HG03159 (cell line): ENCODE measurements around the gene NBPF15.
"Not testable (repeated sequence)": the region's sequence is repeated elsewhere in the genome, so short reads cannot be mapped to it uniquely, and the experiment has no call there.

ENCODE experiments used
- ATAC-seq: cut with Tn5 transposase; IDR thresholded peaks from one replicate; pipeline ENCODE4 v1.9.1; 2021; ENCODE audit warnings: mild to moderate bottlenecking, moderate library complexity; ENCODE audit not compliant: unreplicated experiment

The NBPF15 gene, protein sequence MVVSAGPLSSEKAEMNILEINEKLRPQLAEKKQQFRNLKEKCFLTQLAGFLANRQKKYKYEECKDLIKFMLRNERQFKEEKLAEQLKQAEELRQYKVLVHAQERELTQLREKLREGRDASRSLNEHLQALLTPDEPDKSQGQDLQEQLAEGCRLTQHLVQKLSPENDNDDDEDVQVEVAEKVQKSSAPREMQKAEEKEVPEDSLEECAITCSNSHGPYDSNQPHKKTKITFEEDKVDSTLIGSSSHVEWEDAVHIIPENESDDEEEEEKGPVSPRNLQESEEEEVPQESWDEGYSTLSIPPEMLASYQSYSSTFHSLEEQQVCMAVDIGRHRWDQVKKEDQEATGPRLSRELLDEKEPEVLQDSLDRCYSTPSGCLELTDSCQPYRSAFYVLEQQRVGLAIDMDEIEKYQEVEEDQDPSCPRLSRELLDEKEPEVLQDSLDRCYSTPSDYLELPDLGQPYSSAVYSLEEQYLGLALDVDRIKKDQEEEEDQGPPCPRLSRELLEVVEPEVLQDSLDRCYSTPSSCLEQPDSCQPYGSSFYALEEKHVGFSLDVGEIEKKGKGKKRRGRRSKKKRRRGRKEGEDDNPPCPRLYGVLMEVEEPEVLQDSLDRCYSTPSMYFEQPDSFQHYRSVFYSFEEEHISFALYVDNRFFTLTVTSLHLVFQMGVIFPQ

DNA sequence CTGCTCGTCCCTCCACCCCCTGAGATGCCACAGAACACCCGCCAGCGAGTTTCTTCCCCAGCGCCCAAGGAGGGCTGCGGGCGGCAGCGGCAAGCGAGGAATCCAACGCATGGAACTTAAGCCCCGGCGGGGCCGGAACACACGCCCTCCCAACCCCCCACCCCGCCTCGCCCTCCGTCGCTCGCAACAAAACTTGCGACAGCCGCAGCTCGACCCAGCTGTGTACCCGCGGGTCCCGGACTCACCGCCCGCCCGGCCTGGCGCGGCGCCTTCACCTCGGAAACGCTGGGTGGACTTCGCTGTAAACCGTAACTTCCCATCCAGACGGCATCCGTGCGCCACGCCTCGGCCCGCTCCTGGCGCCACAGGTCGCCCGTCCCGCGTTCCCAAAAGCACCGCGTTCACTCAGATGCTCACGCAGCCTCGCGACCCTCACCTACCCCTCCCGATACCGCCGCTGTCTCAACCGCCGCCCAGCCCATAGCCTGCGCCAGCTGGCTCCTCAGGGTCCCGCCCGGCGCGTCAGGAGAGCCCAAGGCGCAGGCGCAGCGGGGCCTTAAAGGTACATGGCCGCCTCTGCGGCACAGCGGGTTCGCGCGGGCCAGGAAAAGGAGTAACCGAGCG lies at the start of gene NBPF15:
NBPF15 (minus strand) TSS at position 534 of the 624 bp plus-strand sequence. CDS start 21,666 bp downstream, outside the sequence.
- peak; percentile 97 for ATAC-seq

GRCh38 chr1:144496429-144496828 lies 35.0 kb upstream of the NBPF15 start:
- not testable (repeated sequence) for ATAC-seq

DNA sequence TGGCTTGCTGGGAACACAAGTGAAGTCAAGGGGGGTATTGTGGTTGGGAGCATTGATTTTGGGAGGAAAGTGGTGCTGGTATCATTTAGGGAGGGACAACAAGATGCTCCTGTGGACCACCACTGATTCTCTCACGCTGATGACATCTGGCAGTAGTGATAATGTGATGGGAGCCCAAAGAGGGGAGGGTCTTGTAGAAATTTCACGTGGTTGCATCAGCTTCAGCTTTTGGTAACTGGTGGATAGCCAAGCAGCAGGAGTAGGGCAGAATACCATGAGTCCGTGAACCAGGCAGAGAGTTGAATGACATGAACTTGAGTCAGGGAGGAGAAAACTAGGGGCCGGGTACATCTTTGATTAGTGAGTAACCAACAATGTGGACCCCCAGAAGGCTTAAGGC lies 32.7 kb upstream of the NBPF15 start:
- not testable (repeated sequence) for ATAC-seq

- ATAC-seq, result not testable (repeated sequence)
Observed at GRCh38 chr1:144490394-144490793, 28.9 kb upstream of the NBPF15 start.

- ATAC-seq, result not testable (repeated sequence)
Observed at GRCh38 chr1:144487002-144487401, 25.5 kb upstream of the NBPF15 start.

- ATAC-seq, result not testable (repeated sequence)
Observed at GRCh38 chr1:144485048-144485993, 23.9 kb upstream of the NBPF15 start.

- not testable (repeated sequence) for ATAC-seq
Observed at GRCh38 chr1:144473897-144474296, 12.4 kb upstream of the NBPF15 start.

DNA sequence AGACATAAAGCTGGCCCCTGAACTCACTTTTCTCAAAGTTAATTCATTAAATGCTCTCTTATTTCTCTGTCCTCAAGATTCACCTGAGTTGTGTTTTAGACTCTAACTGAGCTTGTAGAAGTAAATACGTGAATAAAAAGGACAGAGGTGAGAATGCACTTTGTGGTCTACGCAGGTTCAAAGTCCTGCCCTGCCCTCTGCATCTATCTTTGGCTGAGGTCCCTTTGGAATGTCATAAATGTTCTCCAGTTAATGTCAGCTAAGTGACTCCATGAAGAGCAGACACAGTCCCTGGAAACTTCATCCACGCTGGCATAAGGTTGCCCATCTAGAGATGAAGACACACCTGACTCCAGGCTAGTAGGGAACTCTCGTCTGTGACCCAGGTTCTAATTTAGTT lies 10.0 kb upstream of the NBPF15 start:
- ATAC-seq, result not testable (repeated sequence)

GRCh38 chr1:144461778-144462177 lies 309 bp upstream of the NBPF15 start:
- ATAC-seq, result not testable (repeated sequence)

GRCh38 chr1:144460686-144461085 lies 783 bp downstream of the NBPF15 start:
- peak; percentile 37 for ATAC-seq

- ATAC-seq, result not testable (repeated sequence)
Observed at GRCh38 chr1:144442402-144442801, 19.1 kb downstream of the NBPF15 start.

DNA sequence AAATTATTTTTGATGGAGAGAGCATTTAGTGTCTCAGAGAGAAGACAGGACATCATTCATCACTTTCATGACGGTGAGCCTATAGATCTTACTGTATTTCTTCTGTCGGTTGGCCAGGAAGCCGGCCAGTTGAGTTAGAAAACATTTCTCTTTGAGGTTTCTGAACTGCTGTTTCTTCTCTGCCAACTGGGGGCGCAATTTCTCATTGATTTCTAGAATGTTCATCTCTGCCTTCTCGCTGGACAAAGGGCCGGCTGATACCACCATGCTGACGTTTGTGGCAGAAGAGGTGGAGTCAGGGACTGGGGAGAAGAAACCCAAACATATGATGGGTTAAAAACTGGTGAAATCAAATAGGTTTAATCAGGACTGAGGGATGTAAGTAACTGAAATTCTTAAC lies 21.7 kb downstream of the NBPF15 start:
- not testable (repeated sequence) for ATAC-seq

DNA sequence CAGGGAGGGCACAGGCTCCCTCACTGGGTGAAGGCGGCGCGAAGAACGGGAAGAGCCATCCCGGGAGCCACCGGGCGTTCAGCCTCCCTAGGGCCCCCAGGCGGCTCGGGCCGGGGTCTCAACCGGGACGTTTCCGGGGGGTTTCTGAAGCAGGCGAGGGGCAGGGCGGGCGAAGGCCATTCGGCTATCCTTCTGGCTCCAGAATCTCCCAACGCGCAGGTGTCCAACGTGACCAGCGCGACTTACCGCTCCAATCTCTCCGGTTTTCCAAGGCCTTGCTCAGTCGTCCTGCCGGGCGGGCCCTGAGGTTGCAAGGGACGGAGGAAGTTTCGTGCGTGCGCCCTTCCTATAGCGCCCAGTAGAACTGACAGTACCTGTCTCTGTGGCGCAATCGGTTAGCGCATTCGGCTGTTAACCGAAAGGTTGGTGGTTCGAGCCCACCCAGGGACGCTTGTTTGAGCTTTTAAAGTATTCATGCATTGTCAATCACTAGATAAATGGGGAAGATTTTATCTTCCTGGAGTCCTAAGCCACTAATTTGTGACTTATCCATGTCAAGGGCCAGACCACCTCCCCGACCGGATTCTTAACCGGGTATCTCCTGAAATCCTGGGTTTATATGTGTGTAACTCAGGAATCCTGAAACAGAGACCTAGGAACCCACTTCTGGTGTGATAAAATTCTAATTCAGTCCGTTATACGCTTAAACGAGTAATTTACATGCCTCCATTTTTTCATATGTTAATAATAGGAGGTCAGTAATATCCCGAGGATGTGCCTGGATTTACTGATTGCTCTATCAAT lies 42.4 kb downstream of the NBPF15 start:
- not testable (repeated sequence) for ATAC-seq

DNA sequence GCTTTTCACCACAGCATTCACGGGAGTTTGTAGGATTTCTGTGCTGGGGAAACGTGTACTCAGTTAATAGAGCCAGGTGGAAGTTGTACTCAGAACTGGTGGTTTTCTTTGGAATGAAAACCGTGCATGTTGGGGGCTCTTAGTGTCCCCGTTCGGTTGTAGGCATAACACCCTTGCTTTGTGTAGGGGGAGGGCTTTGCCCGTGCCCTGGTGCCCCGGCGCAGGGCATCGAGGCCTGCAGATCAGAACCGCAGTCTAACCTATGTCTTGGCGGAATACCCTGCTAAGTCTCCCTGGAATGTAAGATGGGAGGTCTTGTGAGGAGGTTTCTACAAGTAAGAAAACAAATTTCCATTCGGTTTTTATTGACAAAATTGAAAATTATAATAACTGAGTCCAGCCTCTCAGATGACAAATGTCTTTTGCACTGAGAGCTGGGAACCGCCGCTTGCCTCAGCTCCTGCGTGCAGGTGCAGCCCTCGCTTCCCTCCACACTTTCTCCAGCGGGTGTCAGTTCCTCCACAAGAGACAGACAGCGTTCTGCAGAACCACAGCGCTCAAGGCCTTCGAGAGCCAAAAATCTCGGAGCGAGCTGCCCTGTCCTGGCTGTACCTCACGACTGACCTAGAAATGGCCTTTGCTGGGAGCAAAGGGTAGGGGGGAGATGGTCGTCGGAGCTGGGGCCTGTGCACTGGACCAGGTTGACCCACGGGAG lies 47.9 kb downstream of the NBPF15 start:
- not testable (repeated sequence) for ATAC-seq

- peak; percentile 84 for ATAC-seq
Observed at GRCh38 chr1:144412491-144413403, 48.7 kb downstream of the NBPF15 start.

- peak; percentile 55 for ATAC-seq
Observed at GRCh38 chr1:144412068-144412471, 49.4 kb downstream of the NBPF15 start.

DNA sequence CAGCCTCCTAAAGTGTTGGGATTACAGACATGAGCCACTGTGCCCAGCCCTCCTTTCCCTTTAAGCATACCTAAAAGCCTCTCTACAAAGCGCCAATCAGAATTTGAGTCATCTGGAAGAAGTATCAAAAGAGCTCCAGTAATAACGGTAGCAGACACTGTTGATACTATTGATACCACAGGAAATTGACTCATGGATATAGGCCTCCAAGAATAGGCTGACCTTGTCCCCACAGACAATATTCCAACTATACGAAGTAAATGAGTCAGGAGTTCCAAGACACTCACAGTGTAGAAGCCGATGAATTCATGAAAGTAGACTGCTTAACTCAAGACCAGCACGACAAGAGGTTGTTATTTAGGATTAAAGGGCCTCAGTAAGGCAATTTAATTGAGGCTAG lies 58.7 kb downstream of the NBPF15 start:
- ATAC-seq, result not testable (repeated sequence)

DNA sequence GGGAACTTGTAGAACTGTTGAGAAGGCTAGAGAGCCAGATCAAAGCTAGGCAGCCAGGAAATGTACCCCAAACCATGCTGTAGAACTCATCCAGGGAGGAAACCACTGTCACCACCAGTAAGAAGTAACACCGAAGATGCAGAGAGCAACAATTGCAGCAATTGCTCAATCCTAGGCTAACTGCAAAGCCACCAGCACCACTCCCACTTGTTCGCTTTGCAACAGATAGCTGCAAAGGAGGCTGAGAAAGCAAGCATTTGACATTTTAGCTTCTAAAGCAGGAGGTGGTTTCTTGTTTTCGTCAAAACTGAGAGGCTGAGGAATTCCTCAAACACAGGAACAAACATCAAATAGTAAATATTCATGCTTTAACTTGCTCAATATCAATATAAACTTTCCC lies 89.8 kb downstream of the NBPF15 start:
- ATAC-seq, result not testable (repeated sequence)
